HG02840 (cell line): ENCODE results near the gene KCNK6.
"Not testable (repeated sequence)": the region's sequence is repeated elsewhere in the genome, so short reads cannot be mapped to it uniquely, and the experiment has no call there.

Experiments used
- ATAC-seq: cut with Tn5 transposase; IDR thresholded peaks from one replicate; pipeline ENCODE4 v1.9.1; 2021; ENCODE audit warnings: mild to moderate bottlenecking, moderate library complexity, moderate number of reproducible peaks; ENCODE audit not compliant: unreplicated experiment, low FRiP score

KCNK6 gene

GRCh38 chr19:38360839-38361631 lies 41.4 kb downstream of the KCNK6 start:
- no peak for ATAC-seq

GRCh38 chr19:38361633-38362075 lies 42.0 kb downstream of the KCNK6 start:
- ATAC-seq, result no peak

GRCh38 chr19:38362076-38362945 lies 42.7 kb downstream of the KCNK6 start:
- ATAC-seq, result no peak

GRCh38 chr19:38362946-38363688 lies 43.5 kb downstream of the KCNK6 start:
- ATAC-seq, result not testable (repeated sequence)

- ATAC-seq, result no peak
Measured at GRCh38 chr19:38367041-38367440, 47.4 kb downstream of the KCNK6 start.

- ATAC-seq, result no peak
Measured at GRCh38 chr19:38369584-38369983, 49.9 kb downstream of the KCNK6 start.

GRCh38 chr19:38370299-38370698 lies 50.7 kb downstream of the KCNK6 start:
- no peak for ATAC-seq

GRCh38 chr19:38371081-38371480 lies 51.4 kb downstream of the KCNK6 start:
- ATAC-seq, result no peak

GRCh38 chr19:38373907-38374331 lies 54.3 kb downstream of the KCNK6 start:
- ATAC-seq, result no peak

- peak; percentile 93 for ATAC-seq
Measured at GRCh38 chr19:38374332-38375097, 54.9 kb downstream of the KCNK6 start, which contains the start of gene PSMD8. PSMD8 (plus strand) TSS chr19:38374571; CDS start chr19:38374602, 31 bp downstream.

GRCh38 chr19:38375098-38375493 lies 55.5 kb downstream of the KCNK6 start:
- ATAC-seq, result no peak

GRCh38 chr19:38375748-38376147 lies 56.1 kb downstream of the KCNK6 start:
- no peak for ATAC-seq

GRCh38 chr19:38376576-38376975 lies 56.9 kb downstream of the KCNK6 start:
- no peak for ATAC-seq

GRCh38 chr19:38377052-38377451 lies 57.4 kb downstream of the KCNK6 start:
- ATAC-seq, result no peak

GRCh38 chr19:38378866-38379265 lies 59.2 kb downstream of the KCNK6 start:
- ATAC-seq, result no peak

- ATAC-seq, result no peak
Measured at GRCh38 chr19:38381138-38381537, 61.5 kb downstream of the KCNK6 start.
